GM21737 (cell line): ENCODE measurements around the gene PARP14.
"Not testable (repeated sequence)": the region's sequence is repeated elsewhere in the genome, so short reads cannot be mapped to it uniquely, and the experiment has no call there.

ENCODE experiments used
- ATAC-seq: cut with Tn5 transposase; IDR thresholded peaks from one replicate; pipeline ENCODE4 v1.9.1; 2021; ENCODE audit warnings: mild to moderate bottlenecking, moderate library complexity; ENCODE audit not compliant: unreplicated experiment

Gene PARP14

GRCh38 chr3:122680475-122681283 lies at the start of gene PARP14:
PARP14 (plus strand) TSS chr3:122680839; CDS start chr3:122680884, 45 bp downstream.
- peak; percentile 51 for ATAC-seq

GRCh38 chr3:122635789-122636188 lies 44.9 kb upstream of the PARP14 start:
- no peak for ATAC-seq

DNA sequence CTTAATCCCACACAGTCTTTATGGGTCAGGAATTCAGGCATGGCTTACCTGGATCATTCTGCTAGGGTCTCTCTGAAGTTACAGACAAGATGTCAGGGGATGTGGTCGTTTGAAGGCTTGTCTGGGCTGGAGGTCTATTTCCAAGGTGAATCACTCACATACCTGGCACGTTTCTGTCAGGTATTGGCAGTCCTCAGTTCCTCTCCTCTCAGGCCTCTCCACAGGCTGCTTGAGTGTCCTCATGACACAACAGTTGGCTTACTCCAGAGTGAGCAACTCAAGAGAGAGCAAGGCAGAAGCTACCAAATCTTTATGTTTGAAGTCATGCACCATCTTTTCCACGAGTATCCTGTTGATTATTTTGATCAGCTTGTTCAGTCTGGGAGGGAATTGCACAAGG lies 43.9 kb upstream of the PARP14 start:
- ATAC-seq = no peak

DNA sequence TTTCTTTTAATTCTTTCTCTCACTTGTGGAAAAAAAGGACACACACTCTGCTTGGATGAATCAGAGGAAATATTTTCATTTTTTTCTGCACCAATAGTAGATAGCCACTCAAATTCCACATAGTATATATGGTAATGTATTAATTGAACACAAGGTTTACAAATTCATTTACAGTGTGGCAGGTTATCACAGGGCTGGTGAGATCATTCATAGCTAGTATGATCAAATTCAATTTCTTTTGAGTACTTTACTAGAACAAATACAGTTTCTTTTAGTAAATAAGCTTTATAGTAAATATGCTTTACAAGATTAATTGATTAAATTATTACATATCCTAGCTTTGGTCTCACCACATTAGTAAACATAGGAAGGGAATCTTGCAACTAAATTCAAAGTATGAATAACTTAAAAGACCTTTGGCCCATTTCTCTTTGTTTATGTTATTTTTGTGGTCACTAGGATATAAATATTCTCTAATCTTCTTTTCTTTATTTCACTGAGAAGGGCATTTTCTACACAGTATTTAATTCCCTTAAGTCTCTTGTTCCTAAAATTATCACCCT lies 40.1 kb upstream of the PARP14 start:
- no peak for ATAC-seq

GRCh38 chr3:122642935-122643334 lies 37.7 kb upstream of the PARP14 start:
- ATAC-seq = peak; percentile 67

DNA sequence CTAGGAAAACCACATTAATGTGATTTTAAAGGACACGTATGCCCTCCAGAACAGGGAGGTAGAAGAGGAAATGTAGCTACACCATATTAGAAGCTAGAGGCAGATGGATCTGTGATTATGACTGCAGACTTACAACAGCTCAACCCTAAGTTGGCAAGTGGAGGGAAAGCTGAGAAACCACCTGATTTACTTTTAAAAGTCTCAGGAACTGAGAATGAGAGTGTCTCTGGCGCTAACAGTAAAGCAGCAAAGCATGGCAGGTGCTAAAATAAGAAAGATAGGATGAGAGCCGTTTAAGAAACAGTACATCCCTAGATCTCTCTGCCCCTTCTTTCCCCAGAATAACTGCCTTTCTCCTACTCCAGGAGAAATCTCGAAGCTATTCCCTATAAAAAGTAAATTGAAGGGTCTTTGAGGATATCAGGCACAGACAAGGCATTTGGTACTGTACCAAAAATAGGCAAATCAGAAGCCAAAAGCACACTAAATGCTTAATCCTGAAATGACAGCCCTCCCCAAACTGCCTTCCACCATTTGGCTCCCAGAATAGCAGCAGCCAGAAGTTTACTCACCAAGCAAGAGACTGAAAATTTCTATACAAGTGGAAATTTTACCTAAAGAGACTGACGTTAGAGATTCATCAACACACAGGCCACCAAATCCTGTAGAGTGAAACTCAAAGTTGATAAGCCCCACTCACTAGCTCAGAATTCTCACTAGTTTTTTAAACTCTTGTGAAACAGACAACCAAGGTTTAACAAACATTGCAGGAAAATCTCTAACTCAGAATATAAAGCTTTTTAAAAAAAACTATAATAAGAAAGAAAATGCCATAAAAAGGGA lies 34.3 kb upstream of the PARP14 start:
- ATAC-seq = no peak

- ATAC-seq = not testable (repeated sequence)
Observed at GRCh38 chr3:122651233-122651907, 29.3 kb upstream of the PARP14 start.

DNA sequence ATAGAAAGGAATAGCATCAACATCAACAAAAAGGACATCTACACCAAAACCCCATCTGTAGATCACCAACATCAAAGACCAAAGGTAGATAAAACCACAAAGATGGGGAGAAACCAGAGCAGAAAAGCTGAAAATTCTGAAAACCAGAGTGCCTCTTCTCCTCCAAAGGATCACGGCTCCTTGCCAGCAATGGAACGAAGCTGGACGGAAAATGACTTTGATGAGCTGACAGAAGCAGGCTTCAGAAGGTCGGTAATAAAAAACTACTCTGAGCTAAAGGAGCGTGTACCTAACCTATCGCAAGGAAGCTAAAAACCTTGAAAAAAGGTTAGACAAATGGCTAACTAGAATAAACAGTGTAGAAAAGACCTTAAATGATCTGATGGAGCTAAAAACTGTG lies 28.7 kb upstream of the PARP14 start:
- not testable (repeated sequence) for ATAC-seq

DNA sequence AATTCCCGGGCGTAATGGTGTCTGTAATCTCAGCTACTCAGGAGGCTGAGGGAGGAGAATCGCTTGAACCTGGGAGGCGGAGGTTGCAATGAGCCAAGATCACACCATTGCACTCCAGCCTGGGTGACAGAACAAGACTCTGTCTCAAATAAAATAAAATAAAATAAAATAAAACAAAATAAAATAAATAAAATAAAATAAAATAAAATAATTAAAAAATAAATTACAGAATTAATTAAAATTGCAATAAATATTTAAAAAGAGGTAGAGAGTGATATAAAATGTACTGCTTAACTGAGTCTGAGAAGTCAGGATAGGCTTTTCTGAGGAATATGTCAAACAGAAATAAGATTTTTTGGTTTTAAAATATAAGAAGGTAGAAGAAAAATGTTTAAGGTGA lies 22.3 kb upstream of the PARP14 start:
- not testable (repeated sequence) for ATAC-seq

- no peak for ATAC-seq
Observed at GRCh38 chr3:122660297-122660974, 20.2 kb upstream of the PARP14 start.

DNA sequence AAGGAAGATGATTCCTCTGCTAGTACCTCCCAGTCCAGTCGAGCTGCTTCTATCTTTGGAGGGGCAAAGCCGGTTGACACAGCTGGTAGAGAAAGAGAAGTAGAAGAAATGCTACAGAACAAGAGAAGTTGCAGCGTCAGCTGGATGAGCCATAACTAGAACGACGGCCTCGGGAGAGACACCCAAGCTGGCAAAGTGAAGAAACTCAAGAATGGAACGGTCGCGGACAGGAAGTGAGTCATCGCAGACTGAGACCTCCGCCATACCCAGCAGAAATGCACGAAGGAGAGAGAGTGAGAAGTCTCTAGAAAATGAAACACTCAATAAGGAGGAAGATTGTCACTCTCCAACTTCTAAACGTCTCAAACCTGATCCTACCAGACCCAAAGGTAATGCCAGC lies 19.0 kb upstream of the PARP14 start:
- no peak for ATAC-seq

DNA sequence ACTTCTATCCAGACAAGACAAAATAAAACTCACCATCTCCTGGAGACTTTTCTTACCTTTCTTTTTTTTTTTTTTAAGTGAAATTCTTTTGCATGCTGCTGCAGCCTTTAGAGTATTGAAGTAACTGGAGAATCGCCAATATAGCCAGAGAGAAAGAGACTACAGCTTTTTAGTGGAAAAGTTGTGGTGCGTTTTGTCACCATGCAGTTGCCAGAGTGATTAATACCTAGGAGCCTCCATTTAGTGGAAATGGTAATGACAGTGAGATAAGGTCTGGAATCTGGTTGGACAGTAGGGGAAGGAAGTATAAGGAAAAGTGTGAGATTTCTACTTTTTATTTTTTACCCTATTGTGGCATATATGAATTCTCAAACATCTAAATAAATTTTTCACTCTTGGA lies 18.1 kb upstream of the PARP14 start:
- no peak for ATAC-seq

- no peak for ATAC-seq
Observed at GRCh38 chr3:122665226-122665786, 15.3 kb upstream of the PARP14 start.

GRCh38 chr3:122665881-122666280 lies 14.8 kb upstream of the PARP14 start:
- no peak for ATAC-seq

DNA sequence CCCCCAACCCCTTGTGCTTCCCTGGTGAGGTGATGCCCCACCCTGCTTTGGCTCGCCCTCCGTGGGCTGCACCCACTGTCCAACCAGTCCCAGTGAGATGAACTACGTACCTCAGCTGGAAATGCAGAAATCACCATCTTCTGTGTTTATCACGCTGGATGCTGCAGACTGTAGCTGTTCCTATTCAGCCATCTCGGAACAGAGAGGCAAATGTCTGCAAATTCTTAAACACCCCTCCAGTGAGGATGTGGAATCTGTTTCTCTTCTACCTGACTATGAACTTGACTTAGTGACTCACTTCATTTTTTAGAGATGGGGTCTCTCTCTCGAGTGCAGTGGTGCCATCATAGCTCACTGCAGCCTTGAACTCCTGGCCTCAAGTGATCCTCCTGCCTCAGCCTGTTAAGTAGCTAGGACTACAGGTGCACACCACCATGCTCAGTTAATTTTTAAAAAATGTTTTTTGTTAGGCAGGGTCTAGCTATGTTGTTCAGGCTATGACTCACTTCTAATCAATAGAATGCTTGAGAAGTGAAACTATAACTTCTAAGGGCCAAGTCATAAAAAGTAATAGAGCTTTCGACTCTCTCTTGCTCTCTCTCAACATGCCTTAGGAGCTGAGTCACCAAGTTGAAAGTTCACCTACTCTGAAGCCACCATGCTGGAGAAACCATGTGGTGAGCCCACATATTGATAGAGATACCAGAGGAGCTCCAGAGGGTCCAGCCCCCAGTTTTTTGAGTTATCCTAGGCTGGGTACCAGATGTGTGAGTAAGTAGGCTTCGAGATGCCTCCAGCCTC lies 11.5 kb upstream of the PARP14 start:
- no peak for ATAC-seq

DNA sequence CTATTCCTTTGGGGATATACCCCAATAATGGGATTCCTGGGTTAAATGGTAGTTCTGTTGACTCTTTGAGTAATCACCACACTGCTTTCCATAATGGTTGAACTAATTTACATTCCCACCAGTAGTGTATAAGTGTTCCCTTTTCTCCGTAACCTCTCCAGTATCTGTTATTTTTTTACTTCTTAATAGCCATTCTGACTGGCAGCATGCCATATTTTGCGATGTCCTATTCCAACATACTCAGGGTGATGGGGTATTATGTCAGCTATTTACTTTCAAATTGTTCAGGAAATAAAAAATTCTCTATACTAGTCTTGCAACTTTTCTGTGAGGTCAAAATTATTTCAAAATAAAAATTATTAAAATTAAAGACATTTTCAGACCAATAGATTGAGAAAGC lies 9.1 kb upstream of the PARP14 start:
- ATAC-seq = no peak

- ATAC-seq = no peak
Observed at GRCh38 chr3:122674339-122674738, 6.3 kb upstream of the PARP14 start.

DNA sequence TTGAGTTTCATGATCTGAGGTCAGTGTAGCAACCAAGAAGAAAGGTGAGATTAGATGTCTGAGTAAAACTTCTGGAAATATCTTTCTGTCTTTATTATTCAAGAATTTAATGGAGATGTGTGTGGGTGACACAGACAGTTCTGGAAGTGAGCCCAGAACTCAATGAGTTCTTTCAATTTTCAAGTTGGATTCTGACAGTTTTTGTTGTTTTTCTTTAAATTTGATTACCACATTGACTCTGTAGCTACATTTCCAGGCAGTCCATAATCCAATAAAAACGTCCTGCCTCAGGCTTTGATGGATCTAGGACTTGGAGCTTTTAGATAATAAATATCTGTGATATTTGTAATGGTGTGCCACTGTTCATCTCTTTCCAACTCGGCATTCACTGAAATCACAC lies 3.9 kb upstream of the PARP14 start:
- ATAC-seq = no peak

- ATAC-seq = no peak
Observed at GRCh38 chr3:122677216-122677615, 3.4 kb upstream of the PARP14 start.
